HG02870 (cell line): ENCODE results near the gene BRINP2.

Source experiments
- ATAC-seq: cut with Tn5 transposase; IDR thresholded peaks from one replicate; pipeline ENCODE4 v1.9.1; 2021; ENCODE audit warnings: mild to moderate bottlenecking, moderate library complexity; ENCODE audit not compliant: unreplicated experiment

Gene BRINP2, protein sequence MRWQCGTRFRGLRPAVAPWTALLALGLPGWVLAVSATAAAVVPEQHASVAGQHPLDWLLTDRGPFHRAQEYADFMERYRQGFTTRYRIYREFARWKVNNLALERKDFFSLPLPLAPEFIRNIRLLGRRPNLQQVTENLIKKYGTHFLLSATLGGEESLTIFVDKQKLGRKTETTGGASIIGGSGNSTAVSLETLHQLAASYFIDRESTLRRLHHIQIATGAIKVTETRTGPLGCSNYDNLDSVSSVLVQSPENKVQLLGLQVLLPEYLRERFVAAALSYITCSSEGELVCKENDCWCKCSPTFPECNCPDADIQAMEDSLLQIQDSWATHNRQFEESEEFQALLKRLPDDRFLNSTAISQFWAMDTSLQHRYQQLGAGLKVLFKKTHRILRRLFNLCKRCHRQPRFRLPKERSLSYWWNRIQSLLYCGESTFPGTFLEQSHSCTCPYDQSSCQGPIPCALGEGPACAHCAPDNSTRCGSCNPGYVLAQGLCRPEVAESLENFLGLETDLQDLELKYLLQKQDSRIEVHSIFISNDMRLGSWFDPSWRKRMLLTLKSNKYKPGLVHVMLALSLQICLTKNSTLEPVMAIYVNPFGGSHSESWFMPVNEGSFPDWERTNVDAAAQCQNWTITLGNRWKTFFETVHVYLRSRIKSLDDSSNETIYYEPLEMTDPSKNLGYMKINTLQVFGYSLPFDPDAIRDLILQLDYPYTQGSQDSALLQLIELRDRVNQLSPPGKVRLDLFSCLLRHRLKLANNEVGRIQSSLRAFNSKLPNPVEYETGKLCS

DNA sequence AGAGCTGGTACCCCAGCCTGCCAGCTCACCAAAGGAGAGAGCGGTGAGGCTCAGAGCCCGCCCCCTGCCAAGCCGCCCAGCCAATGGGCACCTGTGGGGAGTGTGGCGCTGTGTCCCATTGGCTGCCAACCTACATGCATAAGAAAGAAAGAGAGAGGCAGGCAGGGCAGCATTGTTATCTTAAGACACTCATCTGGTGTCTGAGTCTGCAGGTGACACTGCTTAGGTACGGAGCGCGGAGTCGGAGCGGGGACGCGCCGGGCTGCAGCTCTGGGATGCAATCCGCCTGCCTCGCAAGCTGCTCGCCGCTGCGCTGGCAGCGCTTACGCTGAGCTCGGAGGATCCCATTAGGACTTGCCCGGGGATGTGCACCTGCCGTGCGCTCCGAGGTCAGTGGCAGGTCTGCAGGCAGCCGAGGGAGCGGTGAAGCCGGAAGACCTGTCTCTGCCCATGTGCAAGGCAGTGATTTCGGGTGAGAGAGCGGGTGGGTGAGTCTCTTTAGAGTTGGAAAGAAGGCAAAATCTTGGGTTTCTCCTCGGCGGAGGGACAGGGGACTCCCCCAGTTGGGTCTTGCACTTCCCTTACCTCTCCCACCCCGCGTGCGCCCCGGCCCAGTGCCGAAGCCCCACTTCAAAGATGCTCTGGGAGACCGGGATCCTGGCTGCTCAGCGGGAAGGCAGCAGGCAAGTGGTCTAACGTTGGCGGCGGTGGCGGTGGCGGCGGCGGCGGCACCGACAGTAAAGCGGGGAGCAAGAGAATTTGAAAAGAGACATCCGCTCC lies at the start of gene BRINP2:
Gene BRINP2, plus strand, starts transcription at position 203 of the 780 bp plus-strand sequence. CDS start 58,919 bp downstream, outside the sequence.
- no peak for ATAC-seq

DNA sequence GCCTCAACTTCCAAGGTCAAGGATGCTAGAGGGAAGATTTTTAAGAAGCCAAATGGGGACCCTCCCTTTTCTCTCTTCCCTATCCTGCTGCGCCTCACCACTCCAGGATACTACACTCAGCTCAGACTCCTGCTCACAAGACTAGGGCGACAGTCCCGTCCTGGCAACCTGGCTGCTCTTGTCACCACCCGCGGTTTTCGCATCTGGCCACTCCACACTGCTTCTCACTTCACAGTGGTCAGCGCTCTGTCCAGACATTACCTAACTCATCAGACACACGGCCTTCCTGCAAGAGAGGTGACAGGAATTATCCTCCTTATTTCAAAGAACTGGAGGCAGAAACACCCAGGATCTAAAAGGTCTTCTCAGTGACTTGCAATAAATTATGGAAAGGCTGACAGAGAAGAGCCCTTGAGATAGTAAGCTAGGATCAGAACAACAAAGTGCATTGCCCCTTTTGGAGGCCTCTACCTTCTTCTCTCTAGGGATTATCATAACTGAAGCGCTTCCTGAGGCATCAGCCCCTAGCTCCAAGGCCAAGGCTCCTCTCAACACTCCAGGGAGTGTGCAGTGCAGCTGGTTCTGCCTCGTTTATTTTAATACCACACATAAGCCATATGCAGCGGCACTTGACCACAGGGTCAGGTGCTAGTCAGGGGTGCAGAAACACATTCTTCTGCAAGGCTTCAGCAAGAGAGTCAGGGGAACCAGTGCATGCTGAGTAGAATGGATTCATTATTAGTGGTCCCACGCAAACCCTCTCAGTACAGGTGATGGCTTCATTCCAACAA lies 48.1 kb upstream of the BRINP2 start:
- no peak for ATAC-seq

- ATAC-seq = no peak
Measured at GRCh38 chr1:177124577-177125278, 46.0 kb upstream of the BRINP2 start.

DNA sequence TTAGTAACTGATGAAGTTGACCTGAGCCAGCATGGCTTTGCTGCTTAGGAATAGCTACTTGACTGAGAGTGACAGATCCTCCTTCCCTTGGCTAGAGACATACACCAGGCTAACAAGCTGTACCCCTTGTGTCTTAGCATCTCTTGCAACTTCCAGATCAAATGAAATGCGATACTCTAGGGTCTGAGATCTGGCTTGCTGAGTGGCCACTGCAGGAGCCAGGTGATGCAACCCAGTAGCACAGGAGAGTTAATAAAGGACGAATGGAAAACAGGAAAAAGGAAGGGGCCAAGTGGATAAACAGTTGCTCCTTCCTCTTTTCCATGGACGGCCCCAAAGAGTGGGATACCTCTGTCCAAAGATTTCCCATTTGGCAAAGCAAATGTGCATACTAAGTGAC lies 44.5 kb upstream of the BRINP2 start:
- ATAC-seq = no peak

DNA sequence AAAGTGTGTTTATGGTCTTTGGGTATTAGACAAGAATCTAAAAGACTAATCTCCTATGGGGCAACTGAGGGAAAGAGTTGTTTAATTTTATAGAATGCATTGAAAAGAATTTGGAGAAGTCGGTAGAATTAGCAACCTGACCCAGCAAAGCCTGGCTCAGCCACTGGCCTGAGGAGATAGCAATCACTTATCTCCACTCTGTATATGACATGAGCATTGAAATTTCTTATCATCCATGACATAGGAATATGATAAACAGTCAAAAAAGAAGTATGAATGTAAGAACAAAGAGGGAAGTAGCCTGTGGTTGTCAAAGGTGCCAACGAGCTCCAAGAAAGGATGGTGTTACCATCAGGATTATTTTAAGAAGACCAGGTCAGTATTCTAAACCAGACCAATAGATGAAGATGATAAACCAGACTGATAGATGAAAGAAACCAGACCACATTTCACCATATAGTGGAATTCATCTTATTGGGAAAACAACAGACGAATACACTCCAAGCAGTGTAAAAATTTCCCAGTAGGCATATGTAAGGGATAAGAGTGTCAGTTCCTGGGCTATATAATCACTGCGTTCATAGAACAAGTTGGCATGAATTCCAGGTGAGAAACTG lies 42.0 kb upstream of the BRINP2 start:
- ATAC-seq = no peak

GRCh38 chr1:177130451-177130945 lies 40.3 kb upstream of the BRINP2 start:
- ATAC-seq = no peak

- no peak for ATAC-seq
Measured at GRCh38 chr1:177131723-177132122, 39.0 kb upstream of the BRINP2 start.

GRCh38 chr1:177132141-177132540 lies 38.6 kb upstream of the BRINP2 start:
- ATAC-seq = no peak

DNA sequence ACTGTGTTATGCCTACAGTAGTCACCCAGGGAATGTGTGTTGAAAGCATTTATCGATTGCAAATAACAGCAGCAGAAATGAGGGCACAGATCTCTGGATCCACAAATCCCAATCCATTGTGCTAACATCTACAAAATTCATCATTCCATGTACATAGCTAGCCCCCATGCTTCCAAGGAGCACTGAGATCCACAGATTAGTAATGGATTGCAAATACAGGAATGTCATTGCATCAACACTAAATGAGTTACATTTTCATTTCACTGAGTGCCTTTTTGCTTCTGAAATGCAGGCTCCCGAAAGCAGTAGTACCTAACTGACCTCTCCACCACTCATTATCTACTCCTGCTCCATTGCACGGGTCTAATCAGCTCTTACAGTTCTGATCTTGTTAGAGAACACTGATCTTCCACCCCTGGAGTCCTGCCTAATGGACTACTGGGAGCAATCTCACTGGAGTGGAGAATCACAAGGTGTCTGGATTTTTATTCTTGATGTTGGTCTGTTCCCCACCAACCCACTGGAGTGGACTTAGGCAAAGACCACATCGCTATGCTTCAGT lies 36.7 kb upstream of the BRINP2 start:
- no peak for ATAC-seq

DNA sequence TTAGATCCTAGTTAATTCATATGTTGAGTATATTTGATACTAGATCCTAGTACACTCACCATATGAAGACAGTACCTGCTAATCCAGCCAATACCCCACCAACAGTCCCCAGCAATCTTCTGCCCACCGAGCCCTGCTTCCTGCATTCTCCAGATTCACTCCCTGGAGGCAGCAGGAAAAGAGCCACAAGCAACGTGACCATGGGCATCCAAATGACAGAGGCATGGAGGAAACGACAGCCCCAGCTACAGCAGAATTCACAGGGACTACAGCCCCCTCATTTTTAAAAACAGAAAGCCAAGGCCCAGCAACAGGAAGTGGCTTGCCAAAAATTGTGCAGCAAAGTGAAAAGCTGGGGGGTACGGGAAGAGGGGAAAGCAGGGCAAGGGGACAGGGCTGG lies 35.5 kb upstream of the BRINP2 start:
- ATAC-seq = no peak

DNA sequence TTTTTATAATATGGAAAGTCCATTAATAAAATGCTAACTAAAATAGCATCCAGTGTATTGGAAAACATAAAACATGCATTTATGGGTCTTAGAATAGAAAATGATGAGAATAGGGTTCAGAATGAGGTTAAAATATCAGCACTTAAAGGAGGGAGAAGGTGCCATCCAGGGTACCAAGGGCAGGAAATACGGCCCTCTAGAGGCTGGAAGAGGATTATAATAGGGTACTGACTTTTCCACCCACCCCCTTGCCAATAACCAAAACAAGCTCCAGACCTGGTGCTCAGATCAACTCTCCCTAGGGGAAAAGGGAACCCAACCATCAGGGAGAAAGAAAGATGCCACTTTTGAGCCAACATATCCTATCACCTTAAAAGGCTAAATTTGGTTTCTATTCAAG lies 32.9 kb upstream of the BRINP2 start:
- ATAC-seq = no peak

GRCh38 chr1:177138347-177138746 lies 32.4 kb upstream of the BRINP2 start:
- no peak for ATAC-seq

- no peak for ATAC-seq
Measured at GRCh38 chr1:177142010-177142409, 28.7 kb upstream of the BRINP2 start.

- ATAC-seq = no peak
Measured at GRCh38 chr1:177142791-177143271, 27.9 kb upstream of the BRINP2 start.

DNA sequence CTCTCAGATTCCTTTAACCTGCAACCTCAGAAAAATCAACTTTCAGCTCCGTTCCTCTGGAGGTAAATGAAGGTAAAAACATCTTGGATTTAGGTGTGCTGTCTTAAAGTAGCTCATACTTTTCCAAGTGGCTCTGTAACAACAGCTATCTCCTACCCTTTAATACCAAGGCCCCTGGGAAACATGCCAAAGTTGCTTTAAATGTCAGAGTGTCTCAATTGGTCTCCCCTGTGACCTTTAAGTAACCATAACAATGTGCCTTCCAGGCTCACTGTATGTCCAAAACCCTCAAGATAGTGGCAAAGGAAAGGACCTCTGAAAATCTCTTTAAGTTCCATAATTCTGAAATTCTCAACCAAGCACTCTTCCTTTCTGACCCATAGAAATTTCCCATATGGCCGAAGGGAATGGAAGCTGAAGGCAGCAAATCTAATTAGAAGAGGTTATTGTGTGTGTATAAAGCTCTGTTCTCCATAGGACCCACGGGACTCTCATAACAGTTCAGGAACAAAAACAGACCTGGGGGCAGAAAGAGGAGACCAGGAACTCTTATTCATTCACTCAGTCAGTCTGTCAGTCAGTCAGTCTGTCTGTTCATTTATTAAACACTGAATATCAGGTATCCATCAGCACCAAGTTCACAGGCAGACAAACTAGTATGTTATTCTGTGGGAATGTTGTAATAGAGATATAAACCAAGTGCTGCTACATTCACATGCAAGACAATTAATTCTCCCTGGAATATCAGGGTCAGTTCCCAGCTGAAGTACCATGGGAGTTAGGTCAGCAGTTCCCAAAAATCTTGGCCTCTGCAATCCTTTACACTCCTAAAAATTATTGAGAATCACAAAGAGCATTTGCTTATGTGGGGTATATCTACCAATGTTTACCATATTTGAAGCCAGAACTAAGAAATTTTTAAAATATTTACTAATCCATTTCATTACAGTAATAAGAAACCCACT lies 25.4 kb upstream of the BRINP2 start:
- ATAC-seq = no peak

DNA sequence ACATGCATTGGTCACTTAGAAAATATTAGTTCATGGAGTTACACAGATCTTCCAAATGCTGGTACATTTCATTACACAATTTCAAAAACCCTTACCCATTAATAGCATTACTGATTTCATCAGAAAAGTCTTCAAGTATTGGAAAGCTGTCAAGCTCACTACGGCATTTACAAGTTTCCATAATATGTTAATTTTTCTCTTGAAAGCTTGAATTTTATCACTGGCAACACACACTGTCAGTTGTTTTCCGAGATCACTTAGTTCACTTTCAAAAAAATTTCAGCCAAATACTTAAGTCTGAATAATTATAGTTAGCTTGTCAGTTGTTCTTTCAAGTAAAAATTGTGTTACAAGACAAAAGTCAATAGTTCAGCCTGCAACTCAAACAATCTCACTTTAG lies 24.3 kb upstream of the BRINP2 start:
- no peak for ATAC-seq

DNA sequence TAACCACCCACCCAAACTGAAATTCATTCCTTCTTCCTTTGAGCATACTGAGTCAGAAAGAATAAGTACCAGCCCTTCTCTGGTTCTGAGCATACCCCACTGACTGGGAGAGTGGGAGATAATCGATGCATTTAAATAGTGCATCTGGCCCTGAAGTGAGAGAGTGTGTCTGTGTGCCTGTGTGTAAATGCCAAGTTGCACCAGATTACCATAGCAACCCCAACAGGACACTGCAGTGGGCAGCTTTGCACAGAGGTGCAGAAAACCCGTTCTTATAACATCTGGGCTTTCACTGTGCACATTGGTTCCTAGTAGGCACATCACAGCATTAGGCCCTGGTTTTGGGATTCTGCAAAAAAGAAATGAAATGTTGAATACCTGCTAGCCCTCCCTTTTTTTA lies 8.5 kb upstream of the BRINP2 start:
- ATAC-seq = no peak
